Spleen (tissue), 11 donors: Measurements from ENCODE around the gene GCA. TPM values are rescaled to one million over a fixed set of nuclear protein-coding genes. Genes with fewer than 3 reads are reported as not detected.
A peak's percentile ranks its signal among the peaks of the same experiment; 100 is the strongest.

Experiments used
- DNase-seq: peaks from one replicate; pipeline ENCODE4 v3.0.0-alpha.2; 2020
- H3K27ac ChIP-seq, 8 donors: fragments of 200-600 bp; sonication (generic) in 7 of 8; 1 replicate in 4 of 8; 2 replicates in 4 of 8; pipeline versions ENCODE4 v1.5.0 to v1.8.0; 2016 to 2021; ENCODE audit warnings: inconsistent platforms in 4 of 8, mild to moderate bottlenecking in 4 of 8, moderate library complexity in 1 of 8
- H3K27me3 ChIP-seq, 7 donors: fragments of 200-600 bp; sonication (generic) in 6 of 7; replicated peaks in 1 of 7; 1 replicate in 4 of 7; 2 replicates in 3 of 7; pipeline versions ENCODE4 v1.5.0 to v1.8.0; 2016 to 2021; ENCODE audit warnings: inconsistent platforms in 3 of 7, mild to moderate bottlenecking in 1 of 7
- H3K36me3 ChIP-seq, 6 donors: fragments of 200-600 bp; sonication (generic) in 5 of 6; 1 replicate in 4 of 6; 2 replicates in 2 of 6; pipeline versions ENCODE4 v1.5.0 to v1.8.0; 2016 to 2021; ENCODE audit warnings: inconsistent platforms in 2 of 6
- H3K4me1 ChIP-seq, 6 donors: fragments of 200-600 bp; sonication (generic) in 5 of 6; 1 replicate in 3 of 6; 2 replicates in 3 of 6; pipeline versions ENCODE4 v1.5.0 to v1.8.0; 2016 to 2021; ENCODE audit warnings: inconsistent platforms in 3 of 6
- H3K4me3 ChIP-seq, 8 donors: fragments of 200-600 bp; sonication (generic) in 7 of 8; 1 replicate in 4 of 8; 2 replicates in 4 of 8; pipeline versions ENCODE4 v1.5.0 to v1.8.0; 2016 to 2021; ENCODE audit warnings: inconsistent platforms in 4 of 8, mild to moderate bottlenecking in 4 of 8, moderate library complexity in 2 of 8
- H3K9me3 ChIP-seq, 8 donors: fragments of 200-600 bp; sonication (generic) in 7 of 8; 1 replicate in 4 of 8; 2 replicates in 4 of 8; pipeline versions ENCODE4 v1.5.0 to v1.8.0; 2016 to 2021; ENCODE audit warnings: inconsistent platforms in 4 of 8
- POLR2A ChIP-seq, 3 donors: fragments of 450-650 bp; IDR thresholded peaks; one replicate each; pipeline ENCODE4 v1.5.1; 2017; ENCODE audit warnings: antibody characterized with exemption in 3 of 3, mild to moderate bottlenecking in 1 of 3
- POLR2AphosphoS5 ChIP-seq, 3 donors: sonication (generic); formaldehyde crosslinking; IDR thresholded peaks; one replicate each; pipeline ENCODE4 v1.5.1; 2017; ENCODE audit warnings: antibody characterized with exemption in 3 of 3
- WGBS, 5 donors: extraction: QIAGEN DNeasy Blood & Tissue Kit in 3 of 5; methylation state at CpG; one replicate each; pipeline versions ENCODE4 v1.1.5 to v1.1.7; 2013 to 2018; 5-methylcytosine and 5-hydroxymethylcytosine counted together
- intact Hi-C: fragments of 100-400 bp; cut with DNase I; formaldehyde crosslinking; loops from one replicate; pipeline ENCODE4 v1.15.0; 2023; ENCODE audit warnings: low total_unique reads
- polyA plus RNA-seq, 3 donors: library from polyadenylated mRNA; stranded (reverse); fragments of 200-250 nt; gene quantifications; one replicate each; pipeline ENCODE4 v1.2.1, GENCODE V29; 2013
- total RNA-seq, 7 donors: library from RNA; depleted of rRNA in 3 of 7; stranded (reverse); fragments of >200 nt in 3 of 7; fragmentation: NEBNext Ultra II Directional in 4 of 7; extraction: Animal tissue kit (Norgen Biotek cat#: 25700) in 4 of 7; gene quantifications; one replicate each; pipeline versions ENCODE4 v1.1.0 to v1.2.1, GENCODE V29; 2016 to 2021
- TF ChIP-seq, protein P1 (sequence below), 11 experiments: fragments of 200-600 bp in 7 of 11; fragments of 450-650 bp in 4 of 11; sonication (generic) in 4 of 11; IDR thresholded peaks in 8 of 11; conservative IDR thresholded peaks in 3 of 11; 1 replicate in 7 of 11; 2 replicates in 4 of 11; pipeline versions ENCODE4 v1.4.0 to v1.8.0; 2016 to 2021; ENCODE audit warnings: antibody characterized with exemption in 11 of 11, inconsistent platforms in 4 of 11, mild to moderate bottlenecking in 1 of 11
- donor health status: healthy with polysubstance abuse.
- donor health status: DM: no; HTN: no; CAD: no; lungs with moderate emphysema.
- donor health status: DM: no; HTN: no; CAD: no.
- donor health status: Bipolar disorder and iron deficiency.
- donor health status: healthy.
- donor health status: DM: no; HTN: no; CAD: no.
- donor health status: DM: yes; HTN: yes; CAD: no.

GCA gene
- total and polyA plus RNA-seq, 10 donors = 49.1 to 498 (median 152) TPM

DNA sequence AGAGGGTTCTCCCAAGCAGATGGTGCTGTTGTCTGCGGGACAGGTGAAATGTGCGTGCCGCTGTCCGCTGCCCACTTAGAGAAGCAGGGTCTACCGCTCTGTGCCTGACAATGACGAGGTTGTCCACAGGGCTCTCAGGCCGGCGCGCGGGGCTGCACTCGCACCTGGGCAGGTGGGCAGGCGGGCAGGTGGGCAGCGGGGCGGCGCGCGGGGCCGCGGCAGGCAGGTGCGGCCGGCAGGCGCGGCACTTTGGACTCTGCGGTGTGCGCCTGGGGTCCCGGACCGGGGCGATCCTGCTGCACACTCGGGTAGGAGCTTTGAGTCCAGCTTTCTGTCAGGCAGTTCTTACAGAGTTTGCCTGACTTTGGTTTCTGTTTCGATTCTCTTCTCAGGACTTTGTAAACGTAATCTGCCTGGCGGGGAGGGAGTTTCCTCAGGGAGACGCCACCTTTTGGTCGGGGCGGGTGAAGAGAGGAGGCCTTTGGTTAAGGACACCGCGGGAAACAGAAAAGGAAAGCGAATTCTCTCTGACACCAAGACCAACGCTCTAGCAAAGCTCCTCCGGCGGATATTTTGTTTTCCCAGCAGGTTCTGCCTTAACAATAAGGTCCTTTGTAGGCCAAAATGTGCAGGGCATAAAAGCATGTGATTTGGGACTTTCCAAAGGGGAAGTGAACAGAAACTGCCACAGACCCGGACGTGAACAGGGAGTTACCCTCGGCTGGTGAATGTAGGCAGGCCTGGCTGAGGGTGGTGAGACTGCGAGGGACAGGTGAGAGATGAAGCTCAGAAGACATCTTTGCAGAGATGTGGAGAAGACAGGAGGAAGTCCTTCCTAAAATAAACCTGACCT lies 25.4 kb upstream of the GCA start, which contains the start of gene IFIH1:
TSS of gene IFIH1 (minus strand) at position 357 of the 853 bp plus-strand sequence. CDS start 377 bp downstream, outside the sequence.
- TF ChIP-seq, protein P1, sequence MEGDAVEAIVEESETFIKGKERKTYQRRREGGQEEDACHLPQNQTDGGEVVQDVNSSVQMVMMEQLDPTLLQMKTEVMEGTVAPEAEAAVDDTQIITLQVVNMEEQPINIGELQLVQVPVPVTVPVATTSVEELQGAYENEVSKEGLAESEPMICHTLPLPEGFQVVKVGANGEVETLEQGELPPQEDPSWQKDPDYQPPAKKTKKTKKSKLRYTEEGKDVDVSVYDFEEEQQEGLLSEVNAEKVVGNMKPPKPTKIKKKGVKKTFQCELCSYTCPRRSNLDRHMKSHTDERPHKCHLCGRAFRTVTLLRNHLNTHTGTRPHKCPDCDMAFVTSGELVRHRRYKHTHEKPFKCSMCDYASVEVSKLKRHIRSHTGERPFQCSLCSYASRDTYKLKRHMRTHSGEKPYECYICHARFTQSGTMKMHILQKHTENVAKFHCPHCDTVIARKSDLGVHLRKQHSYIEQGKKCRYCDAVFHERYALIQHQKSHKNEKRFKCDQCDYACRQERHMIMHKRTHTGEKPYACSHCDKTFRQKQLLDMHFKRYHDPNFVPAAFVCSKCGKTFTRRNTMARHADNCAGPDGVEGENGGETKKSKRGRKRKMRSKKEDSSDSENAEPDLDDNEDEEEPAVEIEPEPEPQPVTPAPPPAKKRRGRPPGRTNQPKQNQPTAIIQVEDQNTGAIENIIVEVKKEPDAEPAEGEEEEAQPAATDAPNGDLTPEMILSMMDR (IDR thresholded peaks at IDR 0.05 in 8 of 11, conservative IDR thresholded peaks at IDR 0.05 in 3 of 11) = peak in 4 of 11 experiments; percentile 14 to 45 (median 26)
- TF ChIP-seq POLR2AphosphoS5 (IDR thresholded peaks at IDR 0.05) (peak; percentile 52 to 80 (median 77)), POLR2A (IDR thresholded peaks at IDR 0.05) (peak in 1 of 3 donors; percentile 55)
- H3K27ac ChIP-seq = peak within 1 kb of the TSS; percentile 76 to 99 (median 94)
- H3K36me3 ChIP-seq = no peaks in the 10 kb centered on the region
- H3K9me3 ChIP-seq = no peaks in the 10 kb centered on the region
- intact Hi-C loops = no loop called here
- 0 to 1% (median 0%) methylated on average over 41 to 45 of the region's 45 CpGs for WGBS, 5 donors
- peak; percentile 91 for DNase-seq
- H3K4me3 ChIP-seq = peak within 1 kb of the TSS; percentile 55 to 96 (median 70)
- peaks cover 3 to 75% (median 61%) of the 10 kb centered on the region in 6 donors for H3K4me1 ChIP-seq
- H3K27me3 ChIP-seq = no peaks in the 10 kb centered on the region

DNA sequence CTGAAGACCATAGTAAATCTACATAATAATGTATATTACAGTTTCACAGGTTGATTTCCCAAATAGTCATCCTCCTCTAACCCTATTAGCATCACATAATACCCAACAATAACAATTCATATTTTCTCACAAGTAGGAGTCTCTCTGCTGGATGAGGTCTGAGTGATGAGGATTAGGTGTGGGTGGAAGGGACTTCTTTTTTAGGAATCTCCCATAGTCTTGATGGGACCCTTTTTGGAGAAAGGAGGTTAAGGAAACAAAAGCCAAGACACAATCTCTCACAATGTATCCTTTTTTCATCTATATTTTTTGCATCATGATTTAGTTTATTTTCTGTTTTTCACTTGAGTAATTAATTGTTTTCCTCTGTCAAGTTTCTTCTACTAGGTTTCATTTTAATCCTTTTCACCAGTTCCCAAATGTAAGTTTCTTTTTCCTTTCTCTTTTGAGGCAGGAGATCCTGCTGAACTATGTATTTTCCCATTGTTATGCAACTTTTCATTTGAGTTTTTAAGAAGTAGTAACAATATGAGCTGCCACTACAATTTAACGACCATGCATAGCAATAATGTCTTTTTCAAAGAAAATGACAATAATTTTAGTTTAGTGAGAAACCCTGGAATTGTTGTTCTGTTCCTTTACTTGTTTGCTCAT lies 22.9 kb upstream of the GCA start:
- H3K4me1 ChIP-seq = peaks cover 3 to 52% (median 44%) of the 10 kb centered on the region in 6 donors
- TF ChIP-seq, protein P1 (IDR thresholded peaks at IDR 0.05 in 8 of 11, conservative IDR thresholded peaks at IDR 0.05 in 3 of 11) = no peak
- H3K9me3 ChIP-seq = no peaks in the 10 kb centered on the region
- DNase-seq = no peak
- peak overlapping the region in 1 of 8 donors; percentile 20 for H3K4me3 ChIP-seq
- H3K36me3 ChIP-seq = no peaks in the 10 kb centered on the region
- 39 to 66% (median 49%) methylated on average over 1 of the region's 1 CpG for WGBS, 5 donors
- intact Hi-C loops = no loop called here
- H3K27me3 ChIP-seq = no peaks in the 10 kb centered on the region
- peak overlapping the region in 4 of 8 donors; percentile 31 to 99 (median 96) for H3K27ac ChIP-seq

DNA sequence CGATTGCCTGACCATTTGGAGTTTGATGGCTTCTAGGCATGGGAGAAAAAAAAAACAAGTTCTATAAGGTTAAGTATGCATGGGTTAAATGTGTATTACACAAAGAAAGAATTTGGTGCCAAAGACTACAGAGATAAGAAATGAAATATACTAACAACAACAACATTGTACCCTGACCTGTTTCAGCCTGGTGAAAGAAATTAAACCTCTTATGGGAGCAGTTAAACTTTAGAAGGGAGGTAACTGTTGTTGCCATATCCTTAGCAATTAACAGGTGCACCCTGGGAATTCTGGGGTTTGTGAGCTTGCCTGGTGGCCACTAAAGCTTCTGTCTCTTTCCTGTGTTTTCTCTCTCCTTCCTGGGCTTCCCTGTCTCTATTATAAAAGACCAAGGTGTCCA lies 19.0 kb upstream of the GCA start:
- Histone ChIP-seq H3K27me3 (no peaks in the 10 kb centered on the region), H3K4me1 (peaks cover 0 to 39% (median 17%) of the 10 kb centered on the region in 6 donors), H3K4me3 (no peak overlapping the region), H3K9me3 (peaks cover 0 to 4% (median 0%) of the 10 kb centered on the region in 8 donors), H3K27ac (no peak overlapping the region), H3K36me3 (no peaks in the 10 kb centered on the region)
- DNase-seq = no peak
- 92 to 99% (median 97%) methylated on average over 1 of the region's 1 CpG for WGBS, 5 donors
- TF ChIP-seq, protein P1 (IDR thresholded peaks at IDR 0.05 in 8 of 11, conservative IDR thresholded peaks at IDR 0.05 in 3 of 11) = no peak
- TF ChIP-seq POLR2A (IDR thresholded peaks at IDR 0.05) = no peak
- no peak for TF ChIP-seq POLR2AphosphoS5 (IDR thresholded peaks at IDR 0.05)
- intact Hi-C loops = no loop called here
